KMS-11 (cell line): Measurements from ENCODE around the gene MT1G.

Source experiments
- H2AFZ ChIP-seq: fragments of 200-600 bp; sonication (generic); 2 replicates; pipeline ENCODE4 v1.6.1; 2016; ENCODE audit warnings: antibody characterized with exemption, mixed run types, low read depth
- H3K27ac ChIP-seq: fragments of 200-600 bp; sonication (generic); 2 replicates; pipeline ENCODE4 v1.6.1; 2016; ENCODE audit warnings: mild to moderate bottlenecking, mixed run types
- H3K27me3 ChIP-seq: fragments of 200-600 bp; sonication (generic); 2 replicates; pipeline ENCODE4 v1.6.1; 2017; ENCODE audit warnings: mild to moderate bottlenecking, low read depth, mixed run types, moderate library complexity; ENCODE audit not compliant: insufficient read depth
- H3K36me3 ChIP-seq: fragments of 200-600 bp; sonication (generic); 2 replicates; pipeline ENCODE4 v1.6.1; 2017; ENCODE audit warnings: mild to moderate bottlenecking, mixed run types; ENCODE audit not compliant: insufficient read depth
- H3K4me1 ChIP-seq: fragments of 200-600 bp; sonication (generic); 2 replicates; pipeline ENCODE4 v1.6.1; 2016; ENCODE audit warnings: mild to moderate bottlenecking, low read depth, mixed run types; ENCODE audit not compliant: poor library complexity, severe bottlenecking
- H3K4me2 ChIP-seq: fragments of 200-600 bp; sonication (generic); 2 replicates; pipeline ENCODE4 v1.7.0; 2016; ENCODE audit warnings: mild to moderate bottlenecking, mixed run types
- H3K4me3 ChIP-seq: fragments of 200-600 bp; sonication (generic); IDR thresholded peaks from 2 replicates; pipeline ENCODE4 v1.6.1; 2017; ENCODE audit warnings: low read depth, low read length, mixed read lengths; ENCODE audit not compliant: insufficient read depth
- H3K79me2 ChIP-seq: fragments of 200-600 bp; sonication (generic); 2 replicates; pipeline ENCODE4 v1.6.1; 2016; ENCODE audit warnings: low read depth, mixed run types; ENCODE audit not compliant: insufficient read depth
- H3K9ac ChIP-seq: fragments of 200-600 bp; sonication (generic); 2 replicates; pipeline ENCODE4 v1.6.1; 2016; ENCODE audit warnings: mild to moderate bottlenecking, mixed run types
- H4K20me1 ChIP-seq: fragments of 200-600 bp; sonication (generic); 2 replicates; pipeline ENCODE4 v1.6.1; 2016; ENCODE audit warnings: mild to moderate bottlenecking, mixed run types; ENCODE audit not compliant: insufficient read depth
- TF ChIP-seq, protein P1 (sequence below): fragments of 200-600 bp; sonication (generic); conservative IDR thresholded peaks from 2 replicates; pipeline ENCODE4 v1.6.1; 2017; ENCODE audit warnings: low read depth, mild to moderate bottlenecking, antibody characterized with exemption, low read length, moderate library complexity, mixed read lengths

Gene MT1G

DNA sequence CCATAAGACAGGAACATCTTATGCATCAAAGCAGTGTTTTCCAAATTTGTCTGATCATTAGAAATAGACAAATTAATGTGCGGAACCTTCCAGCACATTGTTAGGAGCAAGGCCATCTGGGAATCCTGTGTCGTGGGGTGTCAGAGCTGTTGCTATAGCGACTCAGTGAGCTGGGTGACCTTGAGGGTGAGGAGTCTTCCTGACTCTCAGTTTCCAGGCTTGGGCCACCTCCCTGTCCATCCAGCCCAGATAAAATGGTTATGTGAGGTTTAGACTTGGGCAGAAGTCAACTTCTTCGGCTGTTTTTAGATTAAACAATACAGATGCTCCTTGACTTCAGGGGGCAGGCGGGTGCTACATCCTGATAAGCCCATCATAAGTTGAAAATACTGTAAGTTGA, 35.0 kb upstream of the MT1G start:
- Histone ChIP-seq H3K27ac (no peak overlapping the region), H3K4me1 (peaks cover 6% of the 10 kb centered on the region), H3K4me2 (no peak overlapping the region), H3K9ac (no peak overlapping the region), H4K20me1 (no peaks in the 10 kb centered on the region), H3K27me3 (no peaks in the 10 kb centered on the region), H2AFZ (peak overlapping the region; percentile 47; the same call in 1 of the 2 replicates), H3K79me2 (no peaks in the 10 kb centered on the region), H3K4me3 (no peak overlapping the region), H3K36me3 (no peaks in the 10 kb centered on the region)
- TF ChIP-seq, protein P1, sequence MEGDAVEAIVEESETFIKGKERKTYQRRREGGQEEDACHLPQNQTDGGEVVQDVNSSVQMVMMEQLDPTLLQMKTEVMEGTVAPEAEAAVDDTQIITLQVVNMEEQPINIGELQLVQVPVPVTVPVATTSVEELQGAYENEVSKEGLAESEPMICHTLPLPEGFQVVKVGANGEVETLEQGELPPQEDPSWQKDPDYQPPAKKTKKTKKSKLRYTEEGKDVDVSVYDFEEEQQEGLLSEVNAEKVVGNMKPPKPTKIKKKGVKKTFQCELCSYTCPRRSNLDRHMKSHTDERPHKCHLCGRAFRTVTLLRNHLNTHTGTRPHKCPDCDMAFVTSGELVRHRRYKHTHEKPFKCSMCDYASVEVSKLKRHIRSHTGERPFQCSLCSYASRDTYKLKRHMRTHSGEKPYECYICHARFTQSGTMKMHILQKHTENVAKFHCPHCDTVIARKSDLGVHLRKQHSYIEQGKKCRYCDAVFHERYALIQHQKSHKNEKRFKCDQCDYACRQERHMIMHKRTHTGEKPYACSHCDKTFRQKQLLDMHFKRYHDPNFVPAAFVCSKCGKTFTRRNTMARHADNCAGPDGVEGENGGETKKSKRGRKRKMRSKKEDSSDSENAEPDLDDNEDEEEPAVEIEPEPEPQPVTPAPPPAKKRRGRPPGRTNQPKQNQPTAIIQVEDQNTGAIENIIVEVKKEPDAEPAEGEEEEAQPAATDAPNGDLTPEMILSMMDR: no peak

DNA sequence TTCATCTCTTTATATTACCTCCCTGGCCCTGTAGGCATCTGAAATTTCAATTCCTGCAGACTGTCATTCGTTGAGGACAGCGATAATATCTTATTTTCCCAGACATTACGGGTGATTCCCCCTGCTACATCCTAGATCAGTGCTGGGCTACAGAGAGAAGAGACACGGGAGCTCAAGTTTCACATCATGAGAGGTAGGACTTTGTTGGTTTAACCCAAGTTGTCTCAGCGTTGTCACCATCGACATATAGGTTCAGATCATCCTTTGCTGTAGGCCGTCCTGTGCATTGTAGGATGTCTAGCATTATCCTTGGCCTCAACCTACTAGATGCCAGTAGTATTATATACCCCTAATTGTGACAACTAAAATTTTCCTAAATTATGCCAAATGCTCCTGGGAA, 33.7 kb upstream of the MT1G start:
- Histone ChIP-seq H2AFZ (peak overlapping the region; percentile 47; the same call in 1 of the 2 replicates), H3K27me3 (no peaks in the 10 kb centered on the region), H3K79me2 (no peaks in the 10 kb centered on the region), H4K20me1 (no peaks in the 10 kb centered on the region), H3K4me2 (no peak overlapping the region), H3K9ac (no peak overlapping the region), H3K36me3 (no peaks in the 10 kb centered on the region), H3K4me1 (peaks cover 6% of the 10 kb centered on the region), H3K27ac (no peak overlapping the region), H3K4me3 (no peak overlapping the region)
- TF ChIP-seq, protein P1: no peak

DNA sequence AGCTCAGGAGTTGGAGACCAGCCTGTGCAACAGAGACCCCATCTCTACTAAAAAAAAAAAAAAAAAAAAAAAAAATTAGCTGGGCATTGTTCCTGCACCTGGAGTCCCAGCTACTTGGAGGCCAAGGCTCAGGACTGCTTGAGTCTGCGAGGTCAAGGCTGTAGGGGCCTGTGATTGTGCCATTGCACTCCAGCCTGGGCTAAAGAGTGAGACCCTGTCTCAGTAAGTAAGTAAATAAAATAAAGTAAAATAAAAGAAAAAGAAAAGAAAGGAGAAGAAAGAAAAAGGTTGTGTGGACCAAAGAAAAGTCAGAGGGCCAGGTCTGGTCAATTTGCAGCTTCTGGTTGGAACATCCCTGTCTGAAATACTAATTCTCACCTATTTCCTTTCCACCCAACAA, 32.8 kb upstream of the MT1G start:
- H3K4me3 ChIP-seq: no peak overlapping the region
- H3K27ac ChIP-seq: no peak overlapping the region
- H3K9ac ChIP-seq: no peak overlapping the region
- H3K36me3 ChIP-seq: no peaks in the 10 kb centered on the region
- no peaks in the 10 kb centered on the region for H4K20me1 ChIP-seq
- H3K27me3 ChIP-seq: no peaks in the 10 kb centered on the region
- H3K79me2 ChIP-seq: no peaks in the 10 kb centered on the region
- H2AFZ ChIP-seq: no peak overlapping the region
- TF ChIP-seq, protein P1: no peak
- no peak overlapping the region for H3K4me2 ChIP-seq
- peaks cover 6% of the 10 kb centered on the region for H3K4me1 ChIP-seq

DNA sequence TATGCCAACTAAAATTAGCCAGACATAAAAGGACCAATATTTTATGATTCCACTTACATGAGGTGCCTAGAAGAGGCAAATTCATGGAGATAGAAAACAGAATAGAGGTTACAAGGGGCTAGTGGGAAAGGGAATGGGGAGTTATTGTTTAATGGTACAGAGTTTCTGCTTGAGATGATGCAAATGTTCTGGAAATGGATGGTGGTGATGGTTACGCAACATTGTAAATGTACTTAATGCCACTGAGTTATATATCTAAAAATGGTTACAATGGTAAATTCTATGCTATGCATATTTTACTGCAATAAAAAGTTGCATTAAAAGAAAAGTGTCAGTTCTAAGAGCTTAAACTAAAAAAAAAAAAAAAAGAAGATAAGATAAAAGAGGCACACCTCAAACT, 32.3 kb upstream of the MT1G start:
- TF ChIP-seq, protein P1: no peak
- Histone ChIP-seq H4K20me1 (no peaks in the 10 kb centered on the region), H3K36me3 (no peaks in the 10 kb centered on the region), H3K9ac (no peak overlapping the region), H2AFZ (no peak overlapping the region), H3K4me2 (no peak overlapping the region), H3K79me2 (no peaks in the 10 kb centered on the region), H3K4me3 (no peak overlapping the region), H3K4me1 (peaks cover 6% of the 10 kb centered on the region), H3K27ac (no peak overlapping the region), H3K27me3 (no peaks in the 10 kb centered on the region)
